GM21526 (cell line): Measurements from ENCODE around the gene FBRS.
"Not testable (repeated sequence)": the region's sequence is repeated elsewhere in the genome, so short reads cannot be mapped to it uniquely, and the experiment has no call there.

Experiments
- ATAC-seq: cut with Tn5 transposase; IDR thresholded peaks from one replicate; pipeline ENCODE4 v1.9.1; 2021; ENCODE audit warnings: moderate library complexity; ENCODE audit not compliant: unreplicated experiment, low FRiP score

Gene FBRS

GRCh38 chr16:30663038-30663437 lies 4.8 kb downstream of the FBRS start:
- ATAC-seq: no peak

GRCh38 chr16:30663820-30664219 lies 5.6 kb downstream of the FBRS start:
- no peak for ATAC-seq

GRCh38 chr16:30664616-30665109 lies 6.4 kb downstream of the FBRS start:
- ATAC-seq: no peak

- ATAC-seq: no peak
These were observed 7.1 kb downstream of the FBRS start for GRCh38 chr16:30665155-30665829.

- ATAC-seq: no peak
These were observed 7.6 kb downstream of the FBRS start for GRCh38 chr16:30665830-30666190.

- ATAC-seq: no peak
These were observed 8.4 kb downstream of the FBRS start for GRCh38 chr16:30666681-30667080.

GRCh38 chr16:30667361-30667905 lies 9.2 kb downstream of the FBRS start:
- no peak for ATAC-seq

DNA sequence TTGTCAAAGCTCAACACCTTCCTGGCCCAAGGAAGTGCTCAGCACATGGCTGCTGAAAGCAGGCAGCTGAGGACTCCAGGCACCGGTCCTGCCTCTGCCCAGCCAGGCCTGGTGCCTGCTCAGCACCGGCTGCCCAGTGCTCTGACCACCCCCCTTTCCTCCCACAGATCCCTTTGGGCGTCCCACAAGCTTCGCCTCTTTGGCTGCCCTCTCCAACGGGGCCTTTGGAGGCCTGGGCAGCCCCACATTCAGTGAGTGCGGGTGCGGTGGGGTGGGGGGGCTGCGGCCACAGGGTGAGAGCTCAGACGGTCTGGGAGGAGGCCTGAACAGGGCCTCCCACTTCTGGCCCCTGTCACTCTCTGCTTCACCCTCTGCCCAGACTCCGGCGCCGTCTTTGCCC lies 10.2 kb downstream of the FBRS start:
- no peak for ATAC-seq

DNA sequence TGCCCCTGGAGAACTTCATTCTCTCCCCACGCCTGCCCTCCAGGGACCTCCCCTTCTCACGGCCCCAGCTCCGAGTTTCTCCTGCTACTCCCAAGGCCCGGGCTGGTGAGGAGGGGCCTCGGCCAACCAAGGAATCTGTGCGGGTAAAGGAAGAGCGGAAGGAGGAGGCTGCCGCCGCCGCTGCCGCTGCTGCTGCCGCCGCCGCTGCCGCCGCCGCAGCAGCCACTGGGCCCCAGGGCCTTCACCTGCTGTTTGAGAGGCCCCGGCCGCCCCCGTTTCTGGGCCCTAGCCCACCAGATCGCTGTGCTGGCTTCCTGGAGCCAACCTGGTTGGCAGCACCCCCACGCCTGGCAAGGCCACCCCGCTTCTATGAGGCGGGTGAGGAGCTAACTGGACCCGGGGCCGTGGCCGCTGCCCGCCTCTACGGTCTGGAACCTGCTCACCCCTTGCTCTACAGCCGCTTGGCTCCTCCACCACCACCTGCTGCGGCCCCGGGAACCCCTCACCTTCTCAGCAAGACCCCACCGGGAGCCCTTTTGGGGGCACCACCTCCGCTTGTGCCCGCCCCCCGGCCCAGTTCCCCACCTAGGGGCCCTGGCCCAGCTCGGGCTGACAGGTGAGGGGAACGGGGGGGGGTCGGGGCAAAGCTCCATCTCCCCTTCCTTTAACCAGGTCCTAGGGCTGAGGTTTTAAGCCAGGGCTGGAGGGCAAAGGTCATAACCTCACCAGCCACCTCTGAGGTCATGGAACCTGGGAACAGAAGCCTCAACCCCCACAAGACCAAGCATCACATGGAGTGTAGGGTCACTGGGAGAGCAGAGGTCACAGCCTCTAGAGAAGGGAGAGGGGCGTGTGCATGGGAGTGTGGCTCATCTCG lies 11.0 kb downstream of the FBRS start:
- no peak for ATAC-seq

DNA sequence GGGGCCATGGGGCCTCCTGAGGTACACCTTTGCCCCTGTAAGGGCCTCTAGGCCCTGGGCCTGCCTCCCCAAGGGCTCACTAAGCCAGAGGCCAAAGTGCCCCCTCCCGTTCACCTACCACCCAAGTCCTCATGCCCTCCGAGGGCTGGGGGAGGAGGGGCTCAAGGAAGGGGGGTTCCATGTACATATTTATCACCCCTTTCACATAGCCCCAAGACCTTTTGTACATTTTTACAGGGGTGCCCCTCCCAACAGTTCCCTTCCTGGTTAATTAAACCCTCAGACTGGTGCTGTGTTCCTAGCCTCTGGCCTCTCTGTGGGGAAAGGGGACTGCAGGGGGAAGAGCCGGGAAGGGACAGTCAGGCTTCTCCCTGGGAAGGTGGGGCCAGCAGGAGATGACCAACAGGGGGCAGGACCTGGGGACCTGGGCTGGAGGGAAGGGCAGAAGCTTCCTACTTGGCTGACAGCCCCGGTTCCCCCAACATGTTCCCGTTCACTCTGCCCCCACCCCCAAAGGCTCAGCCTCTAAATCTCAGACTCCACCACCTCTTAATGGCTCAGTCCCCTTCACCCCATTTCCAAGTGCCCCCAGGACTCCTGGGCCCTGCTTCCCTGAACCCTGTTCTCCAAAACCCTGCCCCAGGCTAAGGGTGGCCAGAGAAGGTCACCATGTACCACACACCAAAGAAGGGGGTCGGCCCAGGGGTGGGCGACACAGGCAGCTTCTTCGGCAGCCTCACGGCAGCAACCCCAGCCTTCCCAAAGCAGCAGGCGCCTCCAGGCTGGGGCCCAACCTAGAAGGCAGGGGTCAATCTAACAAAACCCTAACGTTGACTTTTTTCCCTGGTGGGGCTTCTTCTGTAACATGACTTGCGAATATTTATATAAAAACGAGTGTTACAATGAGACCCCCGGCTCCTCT lies 11.9 kb downstream of the FBRS start:
- ATAC-seq: no peak

- ATAC-seq: no peak
These were observed 16.9 kb downstream of the FBRS start for GRCh38 chr16:30675143-30675542.

DNA sequence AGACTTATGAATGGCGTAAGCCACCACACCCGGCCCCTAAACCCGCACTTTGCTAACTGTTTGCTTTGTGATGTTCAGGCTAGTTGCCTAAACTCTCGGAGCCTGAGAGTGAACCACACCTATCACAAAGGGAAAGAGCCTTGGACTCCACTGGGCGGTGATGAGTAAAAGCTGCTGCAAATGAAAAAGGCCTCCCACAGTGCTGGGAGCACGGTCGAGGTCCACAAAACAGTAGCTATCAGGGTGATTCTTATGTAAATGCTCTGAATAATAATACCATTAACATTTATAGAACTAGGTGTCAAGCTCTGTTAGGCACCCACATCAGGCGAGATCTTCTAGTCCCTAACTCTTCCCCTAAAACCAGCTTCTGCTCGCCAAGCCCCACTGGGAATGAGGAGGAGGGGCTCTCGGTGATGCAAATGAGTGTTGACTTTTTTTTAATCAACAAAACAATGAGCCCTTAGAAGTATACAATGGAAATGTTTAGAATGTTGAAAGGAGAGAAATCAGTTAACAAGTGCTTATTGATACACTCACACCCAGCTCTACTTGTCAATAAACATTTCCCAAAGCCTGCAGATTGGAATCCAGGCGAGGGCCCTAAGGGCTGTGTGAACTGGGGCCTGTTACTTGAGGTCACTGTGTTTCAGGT lies 19.8 kb downstream of the FBRS start:
- no peak for ATAC-seq

DNA sequence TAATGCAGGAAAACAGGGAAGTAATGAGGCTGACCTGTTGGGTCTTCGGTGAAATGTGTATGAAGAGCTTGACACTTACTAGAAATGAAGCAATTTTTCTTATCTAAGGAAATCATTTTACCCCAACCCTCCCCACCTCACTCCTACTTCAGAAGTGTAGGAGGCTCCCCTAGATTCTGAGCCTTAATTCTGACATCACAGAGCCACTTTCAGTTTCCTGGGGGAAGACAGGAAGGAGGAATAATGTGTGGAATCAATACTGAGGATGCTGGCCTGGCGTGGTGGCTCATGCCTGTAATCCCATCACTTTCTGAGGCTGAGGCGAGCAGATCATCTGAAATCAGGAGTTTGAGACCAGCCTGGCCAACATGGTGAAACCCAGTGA lies 20.3 kb downstream of the FBRS start:
- ATAC-seq: no peak

DNA sequence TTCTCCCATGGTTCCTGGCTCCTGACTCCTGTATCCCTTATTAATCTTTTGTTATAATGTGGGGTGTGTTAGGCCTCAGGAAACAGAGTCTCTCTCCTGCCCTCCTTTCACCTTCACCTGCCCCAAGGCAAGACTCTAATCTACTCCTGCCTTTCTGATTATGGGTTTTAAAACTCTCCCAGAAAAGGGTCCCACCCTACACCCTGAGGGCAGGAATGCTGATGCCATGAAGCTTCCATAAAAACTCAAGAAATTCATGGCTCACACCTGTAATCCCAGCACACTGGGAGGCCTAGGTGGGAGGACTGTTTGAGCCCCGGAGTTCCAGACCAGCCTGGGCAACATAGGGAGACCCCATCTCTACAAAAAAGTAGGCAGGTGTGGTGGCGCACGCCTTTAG lies 22.1 kb downstream of the FBRS start:
- ATAC-seq: no peak

DNA sequence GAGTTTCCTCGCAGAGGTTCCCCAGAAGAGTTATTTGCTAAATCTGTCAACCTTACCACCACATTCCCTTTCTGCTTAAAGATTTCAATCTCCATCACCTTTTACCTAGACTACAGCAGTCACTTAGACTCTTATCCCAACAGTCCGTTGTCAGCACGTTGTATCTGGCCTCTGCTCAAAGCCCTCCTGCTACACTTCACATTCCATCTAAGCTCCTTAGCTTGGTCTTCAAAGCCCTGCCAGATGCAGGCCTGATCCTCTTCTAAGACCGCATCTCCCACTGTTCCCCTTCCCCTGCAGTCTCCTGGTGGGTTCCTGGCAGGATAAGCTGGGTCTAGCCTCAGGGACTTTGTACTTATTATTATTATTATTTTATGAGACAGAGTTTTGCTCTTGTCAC lies 30.5 kb downstream of the FBRS start:
- ATAC-seq: no peak

DNA sequence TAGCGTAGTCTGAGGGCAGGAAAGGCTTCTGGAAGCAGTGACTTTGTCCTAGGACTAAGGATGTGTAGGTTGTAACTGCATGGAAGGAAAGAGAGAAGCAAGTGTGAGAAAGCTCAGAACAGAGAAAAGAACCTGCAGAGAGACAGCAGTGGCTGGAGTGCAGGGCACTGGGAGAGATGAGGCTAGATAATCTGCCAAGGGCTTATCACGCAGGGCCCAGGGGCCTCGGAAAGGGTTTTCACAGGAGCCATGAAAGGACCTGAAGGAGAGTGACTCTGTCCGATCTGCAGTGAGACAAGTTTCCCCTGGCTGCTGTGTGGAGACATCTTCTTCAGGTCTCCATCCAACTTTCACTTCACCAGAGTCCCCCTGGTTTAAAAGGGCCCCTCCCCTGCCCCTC lies 33.7 kb downstream of the FBRS start:
- no peak for ATAC-seq

DNA sequence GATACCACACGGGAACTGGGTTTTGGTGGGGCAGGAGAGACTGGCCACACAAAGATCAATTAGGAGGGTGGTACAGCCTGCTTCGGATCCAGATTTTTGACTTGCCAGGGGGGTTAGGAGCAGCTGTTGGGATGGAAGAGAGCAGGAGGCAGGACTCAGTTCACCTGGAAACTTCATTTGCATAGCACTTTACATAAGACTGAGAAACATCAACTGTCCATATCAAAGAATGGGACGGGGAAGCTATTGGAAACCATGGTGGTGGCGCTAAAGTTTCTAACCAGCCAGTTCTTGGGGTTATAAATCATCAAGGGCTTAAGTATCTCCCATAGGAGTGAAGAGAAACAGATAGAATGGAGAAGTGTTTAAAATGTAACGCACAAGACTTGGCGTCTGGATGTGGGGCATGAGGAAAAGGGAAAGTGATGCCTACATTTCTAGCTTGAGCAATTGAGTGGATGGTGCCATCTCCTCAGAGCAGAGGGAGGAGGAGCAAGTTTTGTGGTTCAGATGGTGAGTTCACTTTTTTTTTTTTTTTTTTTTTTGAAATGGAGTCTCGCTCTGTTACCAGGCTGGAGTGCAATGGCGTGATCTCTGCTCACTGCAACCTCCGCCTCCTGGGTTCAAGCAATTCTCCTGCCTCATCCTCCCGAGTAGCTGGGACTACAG lies 34.3 kb downstream of the FBRS start:
- ATAC-seq: no peak

GRCh38 chr16:30694926-30695693 lies 36.9 kb downstream of the FBRS start:
- ATAC-seq: no peak

- not testable (repeated sequence) for ATAC-seq
These were observed 38.4 kb downstream of the FBRS start for GRCh38 chr16:30696646-30697045.
